Stomach (tissue), 4 donors: Measurements from ENCODE around the gene RRP9.

Source experiments
- CTCF ChIP-seq, 7 experiments: fragments of 450-650 bp in 4 of 7; fragments of 200-600 bp in 3 of 7; sonication (generic) in 3 of 7; IDR thresholded peaks; one replicate each; pipeline ENCODE4 v1.5.1; 2016 to 2019; ENCODE audit warnings: antibody characterized with exemption in 7 of 7, control low read depth in 2 of 7, mild to moderate bottlenecking in 1 of 7
- POLR2A ChIP-seq, 4 donors: fragments of 450-650 bp; IDR thresholded peaks; one replicate each; pipeline ENCODE4 v1.6.1; 2016; ENCODE audit warnings: antibody characterized with exemption in 4 of 4, control low read depth in 2 of 4, mild to moderate bottlenecking in 1 of 4, moderate library complexity in 1 of 4

DNA sequence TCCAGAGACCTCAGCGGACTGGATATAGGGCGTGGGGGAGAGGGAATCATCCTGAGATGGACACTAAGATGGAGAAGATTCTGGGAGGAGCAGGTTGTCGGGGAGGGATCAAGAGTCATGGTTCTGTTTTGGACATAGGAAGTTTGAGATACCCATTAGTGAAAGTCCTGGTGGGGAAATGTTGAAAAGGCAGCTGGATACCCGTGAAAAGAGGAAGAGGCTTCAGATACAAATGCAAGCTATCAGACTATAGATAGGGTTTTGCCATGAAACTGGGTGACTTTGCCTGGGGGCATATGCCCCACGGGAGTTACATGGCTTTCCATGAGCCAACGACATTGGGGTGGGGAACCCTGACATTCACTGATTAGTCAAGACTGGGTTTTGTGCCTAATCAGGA, 12.4 kb upstream of the RRP9 start:
- no peak for TF ChIP-seq CTCF (IDR thresholded peaks at IDR 0.05)
- TF ChIP-seq POLR2A (IDR thresholded peaks at IDR 0.05) = no peak
